GM12892 (cell line): ENCODE measurements around the gene ZNF503.

ENCODE experiments used
- POLR2A ChIP-seq: IDR thresholded peaks from 2 replicates; pipeline ENCODE4 v1.6.1; 2011; ENCODE audit warnings: low read depth, low read length, control low read depth
- POLR2AphosphoS5 ChIP-seq: IDR thresholded peaks from 2 replicates; pipeline ENCODE4 v1.6.1; 2011; ENCODE audit warnings: low read depth, low read length, control low read depth
- TAF1 ChIP-seq: IDR thresholded peaks from 2 replicates; pipeline ENCODE4 v1.6.1; 2011; ENCODE audit warnings: low read depth, mild to moderate bottlenecking, control low read depth, low read length, borderline replicate concordance

- TF ChIP-seq POLR2AphosphoS5 (no peak), TAF1 (no peak), POLR2A (no peak)
These were observed 9.3 kb downstream of the ZNF503 start for GRCh38 chr10:75392271-75392670.
